ENCODE measurements around the gene OR6K6.

The OR6K6 gene, protein sequence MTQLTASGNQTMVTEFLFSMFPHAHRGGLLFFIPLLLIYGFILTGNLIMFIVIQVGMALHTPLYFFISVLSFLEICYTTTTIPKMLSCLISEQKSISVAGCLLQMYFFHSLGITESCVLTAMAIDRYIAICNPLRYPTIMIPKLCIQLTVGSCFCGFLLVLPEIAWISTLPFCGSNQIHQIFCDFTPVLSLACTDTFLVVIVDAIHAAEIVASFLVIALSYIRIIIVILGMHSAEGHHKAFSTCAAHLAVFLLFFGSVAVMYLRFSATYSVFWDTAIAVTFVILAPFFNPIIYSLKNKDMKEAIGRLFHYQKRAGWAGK

DNA sequence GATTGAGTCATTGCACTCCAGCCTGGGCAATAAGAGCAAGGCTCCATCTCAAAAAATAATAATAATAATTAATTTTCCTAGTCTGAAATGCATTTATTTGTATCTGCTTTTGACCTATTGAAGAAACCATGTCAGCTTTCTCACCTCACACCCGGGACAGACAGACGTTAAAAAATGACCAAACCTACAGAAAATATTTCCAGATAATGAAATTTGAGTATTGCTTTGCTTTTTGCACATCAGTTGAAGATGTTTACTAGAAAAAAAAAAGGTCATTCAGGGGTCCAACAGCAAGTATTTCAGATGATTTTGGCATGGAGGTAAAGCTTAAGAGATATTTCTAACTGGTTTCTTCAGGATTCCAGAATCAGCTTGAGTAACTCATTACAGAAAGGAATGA, at the start of gene OR6K6:
Gene OR6K6 (plus strand): TSS at position 301 of the 400 bp plus-strand sequence. CDS start 168 bp downstream, outside the sequence.
- H3K36me3 Mint-ChIP-seq, result no peaks in the 10 kb centered on the region
- H3K4me1 Mint-ChIP-seq, result no peaks in the 10 kb centered on the region
- H3K9me3 Mint-ChIP-seq, result no peaks in the 10 kb centered on the region
- H3K4me3 Mint-ChIP-seq, result no peak within 1 kb of the TSS
- H3K27ac Mint-ChIP-seq, result no peak within 1 kb of the TSS
- peaks cover 9% of the 10 kb centered on the region for H3K27me3 Mint-ChIP-seq

DNA sequence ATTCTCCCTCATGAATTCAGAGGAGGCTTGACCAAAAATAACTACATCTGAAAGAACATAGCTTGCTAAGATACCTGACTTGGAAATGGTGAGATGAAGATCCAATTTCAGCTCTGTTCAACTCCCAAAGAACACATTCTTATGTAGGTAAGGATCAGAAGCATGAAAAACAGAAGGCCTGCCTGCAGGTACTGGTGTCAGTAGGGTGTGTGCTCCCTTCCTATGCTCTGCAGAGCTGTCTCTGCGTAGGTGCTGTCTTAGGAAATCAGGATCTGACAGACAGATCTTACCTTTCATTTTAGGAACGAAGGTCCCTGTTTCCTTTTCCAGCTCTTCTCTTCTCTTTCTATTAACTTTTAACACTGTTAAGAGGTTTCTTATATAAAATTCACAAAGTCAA, 48.4 kb upstream of the OR6K6 start:
- no peaks in the 10 kb centered on the region for H3K4me1 Mint-ChIP-seq
- H3K4me3 Mint-ChIP-seq, result no peak overlapping the region
- H3K36me3 Mint-ChIP-seq, result no peaks in the 10 kb centered on the region
- peaks cover 3% of the 10 kb centered on the region for H3K27me3 Mint-ChIP-seq
- no peak overlapping the region for H3K27ac Mint-ChIP-seq
- no peaks in the 10 kb centered on the region for H3K9me3 Mint-ChIP-seq

DNA sequence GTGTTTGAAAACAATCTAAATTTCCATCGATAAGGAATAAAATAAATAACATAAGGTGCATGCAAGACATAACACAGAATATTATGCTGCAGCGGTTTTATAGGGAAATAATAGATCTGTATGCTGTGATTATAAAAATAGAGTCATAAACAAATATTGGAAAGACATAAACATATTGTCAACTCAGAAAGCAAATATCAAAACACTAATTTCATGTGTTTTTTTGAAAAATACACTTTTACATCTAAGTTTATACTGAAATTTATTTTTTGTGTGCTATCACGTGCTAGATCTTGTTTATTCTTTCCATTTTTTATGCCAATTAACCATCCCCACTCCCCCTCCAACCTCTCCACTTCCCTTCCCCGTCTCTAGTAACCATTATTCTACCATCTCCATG, 43.4 kb upstream of the OR6K6 start:
- Mint-ChIP-seq H3K36me3 (no peaks in the 10 kb centered on the region), H3K4me1 (no peaks in the 10 kb centered on the region), H3K27me3 (peaks cover 20% of the 10 kb centered on the region), H3K9me3 (no peaks in the 10 kb centered on the region), H3K4me3 (no peak overlapping the region), H3K27ac (no peak overlapping the region)

DNA sequence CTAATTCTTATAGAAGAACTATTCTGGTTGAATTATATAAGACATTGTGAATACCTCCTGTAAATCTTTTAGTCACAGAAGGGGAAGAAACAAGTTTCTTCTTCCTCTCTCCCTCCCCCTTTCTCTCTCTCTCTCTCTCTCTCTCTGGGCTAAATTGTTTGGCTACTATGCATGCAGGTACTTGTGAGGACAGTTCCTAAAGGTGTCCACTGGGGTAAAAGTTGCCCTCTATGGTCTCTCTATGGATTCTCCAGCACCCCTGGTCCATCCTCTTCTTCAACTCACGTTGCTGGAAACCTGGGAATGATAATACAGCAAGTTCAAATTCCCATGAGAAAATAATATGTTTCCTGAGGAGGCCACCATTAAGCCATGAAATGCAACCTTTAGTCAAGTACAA, 39.8 kb upstream of the OR6K6 start:
- Mint-ChIP-seq H3K27ac (peak overlapping the region; percentile 27), H3K36me3 (no peaks in the 10 kb centered on the region), H3K9me3 (no peaks in the 10 kb centered on the region), H3K27me3 (peaks cover 25% of the 10 kb centered on the region), H3K4me3 (no peak overlapping the region), H3K4me1 (peaks cover 6% of the 10 kb centered on the region)

DNA sequence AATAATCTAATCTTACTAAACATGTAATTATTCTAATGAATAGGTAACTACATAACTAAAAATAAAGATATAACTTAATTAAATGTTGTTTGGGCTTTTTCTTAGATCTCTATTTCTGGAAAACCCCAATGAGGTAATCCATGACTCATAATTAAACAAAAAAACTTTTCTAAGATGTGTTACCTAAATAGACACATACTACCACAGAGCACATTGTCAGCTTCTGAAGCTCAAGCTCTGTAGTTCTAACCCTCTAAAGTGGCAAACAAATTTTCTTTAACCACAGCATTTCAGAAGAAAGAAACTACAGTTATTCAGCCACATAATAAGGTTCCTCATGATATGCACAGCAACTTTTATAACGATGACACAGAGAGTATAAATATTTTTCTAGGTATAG, 38.2 kb upstream of the OR6K6 start:
- H3K27me3 Mint-ChIP-seq, result peaks cover 24% of the 10 kb centered on the region
- peak overlapping the region; percentile 85 for H3K27ac Mint-ChIP-seq
- peaks cover 6% of the 10 kb centered on the region for H3K4me1 Mint-ChIP-seq
- H3K36me3 Mint-ChIP-seq, result no peaks in the 10 kb centered on the region
- H3K4me3 Mint-ChIP-seq, result no peak overlapping the region
- H3K9me3 Mint-ChIP-seq, result no peaks in the 10 kb centered on the region

DNA sequence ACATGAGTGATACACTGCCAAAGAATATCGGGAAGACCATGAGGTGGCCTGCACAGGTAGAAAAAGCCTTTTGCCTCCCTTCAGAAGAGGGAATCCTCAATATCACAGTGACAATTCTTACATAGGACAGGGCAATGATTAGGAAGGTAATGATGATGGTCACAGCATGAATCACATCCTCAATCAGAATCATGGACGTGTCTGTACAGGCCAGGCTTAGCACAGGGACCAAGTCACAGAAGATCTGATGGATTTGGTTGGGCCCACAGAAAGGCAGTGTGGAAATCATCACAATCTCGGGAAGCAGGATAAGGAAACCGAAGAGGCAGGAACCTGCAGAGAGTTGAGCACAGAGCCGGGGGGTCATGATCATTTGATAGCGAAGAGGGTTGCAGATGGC, 37.2 kb upstream of the OR6K6 start:
- Mint-ChIP-seq H3K27ac (no peak overlapping the region), H3K9me3 (no peaks in the 10 kb centered on the region), H3K4me1 (peaks cover 6% of the 10 kb centered on the region), H3K27me3 (peaks cover 20% of the 10 kb centered on the region), H3K36me3 (no peaks in the 10 kb centered on the region), H3K4me3 (no peak overlapping the region)

DNA sequence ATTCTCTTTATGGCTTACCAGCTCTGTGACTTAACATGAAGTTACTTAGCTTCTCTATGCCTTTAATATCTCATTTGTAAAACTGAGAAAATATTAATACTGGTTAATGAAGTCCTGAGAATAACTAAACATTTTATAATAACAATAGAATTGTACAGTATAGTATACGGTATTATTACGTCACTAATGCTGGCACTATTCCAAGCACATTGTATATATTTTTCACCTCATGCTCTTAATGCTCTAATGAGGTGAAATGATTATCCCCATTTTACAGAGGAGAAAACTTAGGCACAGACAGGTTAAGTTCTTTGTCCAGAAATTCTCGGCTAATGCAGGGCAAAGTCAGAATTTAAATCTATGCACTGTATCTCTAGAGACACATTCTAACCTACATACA, 34.9 kb upstream of the OR6K6 start:
- peaks cover 24% of the 10 kb centered on the region for H3K27me3 Mint-ChIP-seq
- no peak overlapping the region for H3K4me3 Mint-ChIP-seq
- peaks cover 6% of the 10 kb centered on the region for H3K4me1 Mint-ChIP-seq
- H3K36me3 Mint-ChIP-seq, result no peaks in the 10 kb centered on the region
- no peak overlapping the region for H3K27ac Mint-ChIP-seq
- no peaks in the 10 kb centered on the region for H3K9me3 Mint-ChIP-seq

DNA sequence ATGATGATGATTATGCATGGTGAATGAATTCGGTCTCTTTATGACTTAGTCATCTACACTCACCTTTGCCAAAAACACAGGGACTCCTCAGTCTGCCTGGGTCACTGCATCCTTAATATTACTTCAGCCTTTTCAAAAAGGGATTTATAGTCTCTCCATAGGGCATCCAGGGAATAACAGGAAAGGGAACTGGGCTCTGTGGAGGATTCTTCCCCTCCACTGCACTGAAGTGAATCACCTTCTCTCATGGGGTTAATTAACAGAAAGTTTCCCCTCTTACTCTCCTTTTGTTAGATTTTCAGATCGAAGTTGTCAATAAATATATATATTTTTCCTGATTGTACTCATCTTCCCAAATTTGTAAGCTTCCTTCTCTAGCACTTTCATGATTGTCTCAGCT, 33.9 kb upstream of the OR6K6 start, which contains the start of gene OR6K3:
Gene OR6K3 (minus strand): TSS at position 101 of the 400 bp plus-strand sequence. CDS start 2,605 bp downstream, outside the sequence.
- no peaks in the 10 kb centered on the region for H3K36me3 Mint-ChIP-seq
- H3K4me3 Mint-ChIP-seq, result no peak within 1 kb of the TSS
- H3K27me3 Mint-ChIP-seq, result peaks cover 21% of the 10 kb centered on the region
- peaks cover 6% of the 10 kb centered on the region for H3K4me1 Mint-ChIP-seq
- H3K27ac Mint-ChIP-seq, result no peak within 1 kb of the TSS
- no peaks in the 10 kb centered on the region for H3K9me3 Mint-ChIP-seq

DNA sequence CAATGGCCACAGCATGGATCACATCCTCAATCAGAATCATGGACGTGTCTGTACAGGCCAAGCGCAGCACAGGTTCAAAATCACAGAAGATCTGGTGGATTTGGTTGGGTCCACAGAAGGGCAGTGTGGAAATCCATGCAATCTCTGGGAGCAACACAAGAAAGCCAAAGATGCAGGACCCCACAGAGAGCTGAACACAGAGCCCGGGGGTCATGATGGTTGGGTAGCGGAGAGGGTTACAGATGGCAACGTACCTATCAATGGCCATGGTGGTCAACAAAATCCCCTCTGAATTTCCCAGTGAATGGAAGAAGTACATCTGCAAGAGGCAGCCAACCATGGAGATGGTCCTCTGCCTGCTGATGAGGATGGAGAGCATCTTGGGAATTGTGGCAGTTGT, 30.1 kb upstream of the OR6K6 start:
- peaks cover 17% of the 10 kb centered on the region for H3K27me3 Mint-ChIP-seq
- H3K36me3 Mint-ChIP-seq, result no peaks in the 10 kb centered on the region
- no peaks in the 10 kb centered on the region for H3K9me3 Mint-ChIP-seq
- no peak overlapping the region for H3K27ac Mint-ChIP-seq
- no peaks in the 10 kb centered on the region for H3K4me1 Mint-ChIP-seq
- no peak overlapping the region for H3K4me3 Mint-ChIP-seq

DNA sequence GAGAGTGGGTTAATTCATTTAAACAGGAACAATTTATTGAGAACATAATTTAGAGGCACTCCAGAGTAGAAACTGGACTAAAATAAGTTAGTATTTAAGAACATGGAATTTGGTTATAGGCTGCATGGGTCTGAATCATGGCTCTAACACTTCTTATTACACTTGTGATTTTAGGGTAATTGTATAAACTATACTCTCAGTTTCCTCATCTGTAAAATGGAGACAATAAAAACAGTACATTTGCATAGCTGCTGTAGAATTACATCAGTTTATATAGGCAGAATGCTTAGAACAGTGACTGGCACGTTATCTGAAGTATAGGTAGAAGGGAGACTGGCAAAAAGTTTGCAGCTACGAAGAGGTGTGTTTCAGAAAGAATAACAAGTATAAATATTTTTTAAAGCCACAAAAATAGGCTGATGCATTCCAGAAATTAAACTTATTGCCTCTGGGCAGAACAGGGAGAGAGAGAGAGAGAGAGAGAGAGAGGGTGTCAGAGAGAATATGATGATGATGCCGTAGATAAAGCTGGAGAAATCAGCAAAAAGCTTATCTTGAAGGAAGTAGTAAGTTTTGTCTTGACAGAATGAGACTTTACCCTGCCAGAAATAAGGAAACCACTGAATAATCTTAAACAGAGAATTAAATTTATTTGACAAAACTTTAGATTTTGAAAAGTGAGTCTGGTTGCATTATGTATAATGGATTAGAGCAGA, 25.9 kb upstream of the OR6K6 start:
- Mint-ChIP-seq H3K36me3 (no peaks in the 10 kb centered on the region), H3K9me3 (no peaks in the 10 kb centered on the region), H3K27ac (no peak overlapping the region), H3K4me3 (no peak overlapping the region), H3K27me3 (peaks cover 11% of the 10 kb centered on the region), H3K4me1 (no peaks in the 10 kb centered on the region)

DNA sequence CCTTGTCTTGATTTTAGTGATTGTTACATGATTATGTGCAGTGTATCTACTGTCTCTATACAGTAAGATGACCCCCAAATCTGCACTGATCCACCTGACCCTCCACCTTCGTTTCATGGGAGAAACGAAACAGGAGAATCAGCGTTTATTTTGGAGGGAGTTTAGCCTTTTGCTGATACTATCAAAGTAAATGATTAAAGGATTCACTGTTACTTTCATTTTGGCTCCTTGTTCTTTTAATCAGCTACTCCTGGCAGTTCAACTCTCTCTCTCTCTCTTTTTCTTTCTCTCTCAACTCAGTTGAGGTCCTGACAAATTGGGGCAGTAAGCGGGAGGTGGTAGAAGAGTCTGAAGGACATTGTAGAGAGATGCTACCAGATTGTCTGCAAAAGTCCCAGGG, 24.1 kb upstream of the OR6K6 start:
- H3K4me3 Mint-ChIP-seq, result no peak overlapping the region
- no peak overlapping the region for H3K27ac Mint-ChIP-seq
- no peaks in the 10 kb centered on the region for H3K9me3 Mint-ChIP-seq
- H3K36me3 Mint-ChIP-seq, result no peaks in the 10 kb centered on the region
- peaks cover 4% of the 10 kb centered on the region for H3K27me3 Mint-ChIP-seq
- no peaks in the 10 kb centered on the region for H3K4me1 Mint-ChIP-seq

DNA sequence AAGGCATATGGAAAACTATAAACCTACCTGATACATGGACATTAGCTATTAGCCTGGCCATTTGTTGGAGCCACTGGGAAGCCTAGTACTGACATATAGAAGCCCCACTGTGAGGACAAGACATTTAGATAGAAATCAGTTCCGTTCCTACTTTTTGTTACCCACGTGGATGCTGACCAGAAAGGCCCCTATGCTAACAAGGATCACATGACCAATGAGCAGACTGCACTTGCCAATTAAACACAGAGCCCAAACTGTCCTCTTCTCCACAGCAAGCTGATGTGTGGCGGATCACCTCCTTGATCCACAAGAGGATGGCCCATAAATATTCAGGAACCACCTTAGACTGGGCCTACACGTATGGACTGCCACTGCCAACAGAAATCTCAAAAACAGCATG, 22.8 kb upstream of the OR6K6 start:
- H3K36me3 Mint-ChIP-seq, result no peaks in the 10 kb centered on the region
- no peak overlapping the region for H3K27ac Mint-ChIP-seq
- peaks cover 2% of the 10 kb centered on the region for H3K27me3 Mint-ChIP-seq
- no peak overlapping the region for H3K4me3 Mint-ChIP-seq
- no peaks in the 10 kb centered on the region for H3K4me1 Mint-ChIP-seq
- no peaks in the 10 kb centered on the region for H3K9me3 Mint-ChIP-seq

DNA sequence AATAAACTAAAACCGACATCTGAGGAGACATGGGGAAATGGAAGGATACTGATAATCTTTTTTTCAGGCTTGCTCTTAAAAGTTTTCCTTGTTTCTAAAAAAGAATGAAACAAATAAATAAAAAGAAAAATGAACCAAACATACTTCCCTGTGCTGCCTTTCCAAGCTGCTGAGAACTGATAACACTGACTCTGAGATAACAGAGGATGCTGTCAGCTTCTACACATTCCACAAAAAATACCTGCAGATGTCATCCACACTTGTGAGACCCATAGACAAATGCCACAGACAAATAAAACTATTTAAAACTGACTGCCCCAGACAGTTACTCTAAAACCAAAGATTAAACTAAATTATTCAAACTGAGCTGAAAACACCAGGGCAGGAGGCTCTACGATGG, 22.0 kb upstream of the OR6K6 start:
- H3K4me3 Mint-ChIP-seq, result no peak overlapping the region
- no peaks in the 10 kb centered on the region for H3K36me3 Mint-ChIP-seq
- H3K27ac Mint-ChIP-seq, result no peak overlapping the region
- H3K4me1 Mint-ChIP-seq, result no peaks in the 10 kb centered on the region
- H3K27me3 Mint-ChIP-seq, result no peaks in the 10 kb centered on the region
- H3K9me3 Mint-ChIP-seq, result no peaks in the 10 kb centered on the region

DNA sequence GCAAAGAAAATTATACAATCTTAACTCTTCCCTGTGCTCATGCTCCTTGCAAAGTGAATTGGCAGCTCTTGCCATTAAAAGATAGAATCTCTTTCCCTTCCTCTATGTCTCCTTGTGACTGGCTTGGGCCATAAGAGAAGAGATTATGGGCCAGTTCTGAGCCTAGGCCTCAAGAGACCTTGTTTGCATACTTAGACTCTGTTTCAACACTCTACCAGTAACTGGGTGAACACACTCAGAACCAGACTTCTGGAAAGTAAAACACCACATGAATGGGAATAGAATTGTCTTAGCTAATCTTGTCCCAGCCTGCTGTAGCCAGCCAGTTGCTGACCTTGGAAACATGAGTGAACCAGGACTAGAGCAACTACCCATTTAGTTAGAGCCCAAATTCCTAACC, 18.7 kb upstream of the OR6K6 start:
- Mint-ChIP-seq H3K9me3 (no peaks in the 10 kb centered on the region), H3K27ac (no peak overlapping the region), H3K27me3 (peaks cover 10% of the 10 kb centered on the region), H3K4me3 (no peak overlapping the region), H3K36me3 (no peaks in the 10 kb centered on the region), H3K4me1 (no peaks in the 10 kb centered on the region)

DNA sequence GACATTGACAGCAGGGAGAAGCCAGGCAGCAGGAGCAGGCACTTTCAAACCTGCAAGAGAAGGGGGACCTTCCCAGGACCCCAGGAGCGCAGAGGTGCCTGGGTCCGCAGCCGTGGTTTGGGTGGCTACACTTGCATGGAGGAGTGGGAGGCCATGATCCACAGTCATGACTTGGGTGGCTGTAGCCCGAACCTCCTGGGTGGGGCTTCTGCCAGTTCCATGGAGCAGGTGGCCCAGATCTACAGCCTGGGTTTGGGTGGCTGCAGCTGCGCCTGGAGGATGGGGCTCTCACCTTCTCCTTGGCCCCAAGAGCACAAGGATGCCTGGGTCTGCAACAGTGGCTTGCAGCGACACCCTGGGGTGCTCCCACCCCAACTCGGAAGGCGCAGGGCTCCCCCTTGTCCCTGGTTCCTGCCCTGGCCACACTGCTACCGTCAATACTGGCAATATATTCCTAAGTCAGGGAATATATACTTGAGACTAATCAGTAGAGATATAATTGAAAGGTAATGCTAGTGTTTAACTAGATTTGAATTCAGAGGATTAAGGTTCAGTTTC, 2.3 kb upstream of the OR6K6 start:
- H3K27ac Mint-ChIP-seq, result peak overlapping the region; percentile 10
- H3K4me1 Mint-ChIP-seq, result no peaks in the 10 kb centered on the region
- no peak overlapping the region for H3K4me3 Mint-ChIP-seq
- peaks cover 9% of the 10 kb centered on the region for H3K27me3 Mint-ChIP-seq
- no peaks in the 10 kb centered on the region for H3K9me3 Mint-ChIP-seq
- no peaks in the 10 kb centered on the region for H3K36me3 Mint-ChIP-seq

Data from activated naive CD4-positive, alpha-beta T cell treated with anti-CD3 and anti-CD28 coated beads, Interleukin-2, amount 50 U/mL, for 24 hours (primary cell).